A673 (cell line): ENCODE measurements around the gene PDZD4.

Source experiments
- EZH2 ChIP-seq: fragments of 200-600 bp; sonication (generic); IDR thresholded peaks from 2 replicates; pipeline ENCODE4 v1.6.1; 2017; ENCODE audit warnings: borderline replicate concordance, low read depth, mild to moderate bottlenecking, mixed read lengths, antibody characterized with exemption, low read length; ENCODE audit not compliant: poor library complexity, severe bottlenecking
- TF ChIP-seq, protein P1 (sequence below): fragments of 300-800, 200-600 bp; sonication (generic); conservative IDR thresholded peaks from 2 replicates; pipeline ENCODE4 v1.5.1; 2017; ENCODE audit warnings: low read depth, mild to moderate bottlenecking, antibody characterized with exemption, low read length, moderate library complexity, mixed read lengths

DNA sequence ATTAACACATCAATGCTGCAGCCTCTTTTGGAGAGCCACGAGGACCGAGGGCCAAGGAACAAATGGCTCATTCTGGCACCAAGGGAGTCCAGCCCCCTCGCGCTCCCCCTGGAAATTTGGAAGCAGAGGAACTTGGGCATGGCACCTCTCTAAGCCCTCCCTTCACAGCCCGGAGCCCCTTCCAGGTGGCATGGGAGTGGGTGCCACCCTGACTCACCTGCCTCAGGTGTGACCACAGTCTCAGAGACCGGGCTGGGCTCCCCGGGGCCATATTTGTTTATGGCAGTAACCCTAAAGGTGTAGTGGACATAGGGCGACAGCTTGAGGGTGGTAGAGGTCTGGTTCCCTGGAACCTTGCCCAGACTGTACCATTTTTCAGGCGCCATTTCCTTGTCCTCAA is 36.8 kb upstream of the PDZD4 start:
- TF ChIP-seq, protein P1, sequence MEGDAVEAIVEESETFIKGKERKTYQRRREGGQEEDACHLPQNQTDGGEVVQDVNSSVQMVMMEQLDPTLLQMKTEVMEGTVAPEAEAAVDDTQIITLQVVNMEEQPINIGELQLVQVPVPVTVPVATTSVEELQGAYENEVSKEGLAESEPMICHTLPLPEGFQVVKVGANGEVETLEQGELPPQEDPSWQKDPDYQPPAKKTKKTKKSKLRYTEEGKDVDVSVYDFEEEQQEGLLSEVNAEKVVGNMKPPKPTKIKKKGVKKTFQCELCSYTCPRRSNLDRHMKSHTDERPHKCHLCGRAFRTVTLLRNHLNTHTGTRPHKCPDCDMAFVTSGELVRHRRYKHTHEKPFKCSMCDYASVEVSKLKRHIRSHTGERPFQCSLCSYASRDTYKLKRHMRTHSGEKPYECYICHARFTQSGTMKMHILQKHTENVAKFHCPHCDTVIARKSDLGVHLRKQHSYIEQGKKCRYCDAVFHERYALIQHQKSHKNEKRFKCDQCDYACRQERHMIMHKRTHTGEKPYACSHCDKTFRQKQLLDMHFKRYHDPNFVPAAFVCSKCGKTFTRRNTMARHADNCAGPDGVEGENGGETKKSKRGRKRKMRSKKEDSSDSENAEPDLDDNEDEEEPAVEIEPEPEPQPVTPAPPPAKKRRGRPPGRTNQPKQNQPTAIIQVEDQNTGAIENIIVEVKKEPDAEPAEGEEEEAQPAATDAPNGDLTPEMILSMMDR = no peak
- TF ChIP-seq EZH2 = no peak
